GM18867 (cell line): Measurements from ENCODE around the gene ALG13.
"Not testable (repeated sequence)": the region's sequence is repeated elsewhere in the genome, so short reads cannot be mapped to it uniquely, and the experiment has no call there.

Source experiments
- ATAC-seq: cut with Tn5 transposase; IDR thresholded peaks from one replicate; pipeline ENCODE4 v1.9.1; 2021; ENCODE audit warnings: mild to moderate bottlenecking, moderate library complexity; ENCODE audit not compliant: unreplicated experiment

The ALG13 gene

GRCh38 chrX:111756486-111756885 lies 75.5 kb downstream of the ALG13 start:
- no peak for ATAC-seq

GRCh38 chrX:111759686-111760085 lies 78.7 kb downstream of the ALG13 start:
- ATAC-seq: no peak

- ATAC-seq: no peak
These were observed 80.7 kb downstream of the ALG13 start for GRCh38 chrX:111761578-111762135.

- no peak for ATAC-seq
These were observed 97.6 kb downstream of the ALG13 start for GRCh38 chrX:111778591-111778990.

GRCh38 chrX:111779582-111779981 lies 98.6 kb downstream of the ALG13 start:
- ATAC-seq: no peak

GRCh38 chrX:111784667-111785066 lies 103.7 kb downstream of the ALG13 start:
- no peak for ATAC-seq

- not testable (repeated sequence) for ATAC-seq
These were observed 109.1 kb downstream of the ALG13 start for GRCh38 chrX:111790054-111790453.
